SK-N-SH treated with all-trans-retinoic acid at 6 μM for 48 hours (cell line): ENCODE measurements around the gene TARBP1.

ENCODE experiments used
- ATAC-seq: fragments of 200-7000 bp; cut with Tn5 transposase; 3 replicates; pipeline ENCODE4 v1.9.1; 2020; ENCODE audit warnings: mild to moderate bottlenecking, moderate library complexity
- ARNTL ChIP-seq: fragments of 450-650 bp; formaldehyde crosslinking; IDR thresholded peaks from 2 replicates; pipeline ENCODE4 v1.5.0; 2020; ENCODE audit warnings: low read depth, mild to moderate bottlenecking, moderate library complexity, borderline replicate concordance
- CSDC2 ChIP-seq: fragments of 250-450 bp; sonication (Bioruptor Pico); IDR thresholded peaks from 2 replicates; pipeline ENCODE4 v1.5.0; 2020; ENCODE audit warnings: mild to moderate bottlenecking, moderate library complexity
- ESRRG ChIP-seq: fragments of 250-450 bp; sonication (Bioruptor Pico); IDR thresholded peaks from 2 replicates; pipeline ENCODE4 v1.6.1; 2021; ENCODE audit warnings: mild to moderate bottlenecking
- GLIS3 ChIP-seq: fragments of 250-450 bp; sonication (Bioruptor Pico); IDR thresholded peaks from 2 replicates; pipeline ENCODE4 v1.5.0; 2020; ENCODE audit warnings: mild to moderate bottlenecking, moderate library complexity
- OSR1 ChIP-seq: fragments of 250-450 bp; sonication (Bioruptor Pico); IDR thresholded peaks from 2 replicates; pipeline ENCODE4 v1.8.0; 2022; ENCODE audit warnings: moderate library complexity, mild to moderate bottlenecking, inconsistent platforms
- PATZ1 ChIP-seq: fragments of 250-450 bp; sonication (Bioruptor Pico); IDR thresholded peaks from 2 replicates; pipeline ENCODE4 v1.8.0; 2020; ENCODE audit warnings: mild to moderate bottlenecking, moderate library complexity, borderline replicate concordance
- POU6F1 ChIP-seq: fragments of 250-450 bp; sonication (Bioruptor Pico); IDR thresholded peaks from 2 replicates; pipeline ENCODE4 v1.8.0; 2021; ENCODE audit warnings: low read depth, mild to moderate bottlenecking, moderate library complexity, borderline replicate concordance
- PPARA ChIP-seq: fragments of 250-450 bp; sonication (Bioruptor Pico); IDR thresholded peaks from 2 replicates; pipeline ENCODE4 v1.5.0; 2020; ENCODE audit warnings: mild to moderate bottlenecking, borderline replicate concordance
- RARB ChIP-seq: fragments of 250-450 bp; sonication (Bioruptor Pico); IDR thresholded peaks from 2 replicates; pipeline ENCODE4 v1.8.0; 2021; ENCODE audit warnings: mild to moderate bottlenecking, moderate library complexity
- SNAI2 ChIP-seq: fragments of 250-450 bp; sonication (Bioruptor Pico); IDR thresholded peaks from 2 replicates; pipeline ENCODE4 v1.5.0; 2020; ENCODE audit warnings: mild to moderate bottlenecking, moderate library complexity
- TCF4 ChIP-seq: fragments of 250-450 bp; sonication (Bioruptor Pico); IDR thresholded peaks from 2 replicates; pipeline ENCODE4 v1.8.0; 2021; ENCODE audit warnings: mild to moderate bottlenecking, moderate library complexity, borderline replicate concordance
- TOX ChIP-seq: fragments of 250-450 bp; sonication (Bioruptor Pico); IDR thresholded peaks from 2 replicates; pipeline ENCODE4 v1.8.0; 2021; ENCODE audit warnings: mild to moderate bottlenecking, moderate library complexity, borderline replicate concordance
- ZC3H10 ChIP-seq: fragments of 250-450 bp; sonication (Bioruptor Pico); IDR thresholded peaks from 2 replicates; pipeline ENCODE4 v1.5.1; 2021; ENCODE audit warnings: mild to moderate bottlenecking, moderate library complexity
- ZFP3 ChIP-seq: fragments of 250-450 bp; sonication (Bioruptor Pico); IDR thresholded peaks from 2 replicates; pipeline ENCODE4 v1.5.0; 2020; ENCODE audit warnings: mild to moderate bottlenecking, moderate library complexity
- ZFP30 ChIP-seq: fragments of 450-650 bp; formaldehyde crosslinking; IDR thresholded peaks from 2 replicates; pipeline ENCODE4 v1.5.0; 2022; ENCODE audit warnings: mild to moderate bottlenecking, moderate library complexity
- ZNF565 ChIP-seq: fragments of 450-650 bp; formaldehyde crosslinking; conservative IDR thresholded peaks from 2 replicates; pipeline ENCODE4 v1.5.0; 2020; ENCODE audit warnings: low read depth, mild to moderate bottlenecking, moderate library complexity
- ZNF70 ChIP-seq: fragments of 450-650 bp; formaldehyde crosslinking; IDR thresholded peaks from 2 replicates; pipeline ENCODE4 v1.5.0; 2020; ENCODE audit warnings: mild to moderate bottlenecking, moderate library complexity
- ZNF8 ChIP-seq: fragments of 450-650 bp; formaldehyde crosslinking; IDR thresholded peaks from 2 replicates; pipeline ENCODE4 v1.5.0; 2020; ENCODE audit warnings: mild to moderate bottlenecking, moderate library complexity
- TF ChIP-seq, protein P1 (sequence below): fragments of 250-450 bp; sonication (Bioruptor Pico); IDR thresholded peaks from 2 replicates; pipeline ENCODE4 v1.5.0; 2020; ENCODE audit warnings: mild to moderate bottlenecking, moderate library complexity
- TF ChIP-seq, protein P2 (sequence below): fragments of 250-450 bp; sonication (Bioruptor Pico); IDR thresholded peaks from 2 replicates; pipeline ENCODE4 v1.5.1; 2021; ENCODE audit warnings: mild to moderate bottlenecking, moderate library complexity
- TF ChIP-seq, protein P3 (sequence below): fragments of 250-450 bp; sonication (Bioruptor Pico); IDR thresholded peaks from 2 replicates; pipeline ENCODE4 v1.5.1; 2020; ENCODE audit warnings: low read depth, mild to moderate bottlenecking, moderate library complexity

Gene TARBP1

GRCh38 chr1:234473118-234473517, 5.9 kb downstream of the TARBP1 start:
- TF ChIP-seq RARB (no peak), GLIS3 (no peak), PATZ1 (CRISPR knock-in tag) (no peak), ZC3H10 (CRISPR knock-in tag) (no peak), ZNF70 (CRISPR knock-in tag) (no peak), OSR1 (CRISPR knock-in tag) (no peak), SNAI2 (no peak), ARNTL (CRISPR knock-in tag) (no peak), ZFP3 (CRISPR knock-in tag) (no peak), POU6F1 (CRISPR knock-in tag) (no peak), ESRRG (CRISPR knock-in tag) (no peak), ZNF8 (CRISPR knock-in tag) (no peak), ZNF565 (CRISPR knock-in tag) (no peak), TOX (CRISPR knock-in tag) (no peak), PPARA (CRISPR knock-in tag) (no peak), ZFP30 (no peak), CSDC2 (no peak)
- TF ChIP-seq, protein P1, sequence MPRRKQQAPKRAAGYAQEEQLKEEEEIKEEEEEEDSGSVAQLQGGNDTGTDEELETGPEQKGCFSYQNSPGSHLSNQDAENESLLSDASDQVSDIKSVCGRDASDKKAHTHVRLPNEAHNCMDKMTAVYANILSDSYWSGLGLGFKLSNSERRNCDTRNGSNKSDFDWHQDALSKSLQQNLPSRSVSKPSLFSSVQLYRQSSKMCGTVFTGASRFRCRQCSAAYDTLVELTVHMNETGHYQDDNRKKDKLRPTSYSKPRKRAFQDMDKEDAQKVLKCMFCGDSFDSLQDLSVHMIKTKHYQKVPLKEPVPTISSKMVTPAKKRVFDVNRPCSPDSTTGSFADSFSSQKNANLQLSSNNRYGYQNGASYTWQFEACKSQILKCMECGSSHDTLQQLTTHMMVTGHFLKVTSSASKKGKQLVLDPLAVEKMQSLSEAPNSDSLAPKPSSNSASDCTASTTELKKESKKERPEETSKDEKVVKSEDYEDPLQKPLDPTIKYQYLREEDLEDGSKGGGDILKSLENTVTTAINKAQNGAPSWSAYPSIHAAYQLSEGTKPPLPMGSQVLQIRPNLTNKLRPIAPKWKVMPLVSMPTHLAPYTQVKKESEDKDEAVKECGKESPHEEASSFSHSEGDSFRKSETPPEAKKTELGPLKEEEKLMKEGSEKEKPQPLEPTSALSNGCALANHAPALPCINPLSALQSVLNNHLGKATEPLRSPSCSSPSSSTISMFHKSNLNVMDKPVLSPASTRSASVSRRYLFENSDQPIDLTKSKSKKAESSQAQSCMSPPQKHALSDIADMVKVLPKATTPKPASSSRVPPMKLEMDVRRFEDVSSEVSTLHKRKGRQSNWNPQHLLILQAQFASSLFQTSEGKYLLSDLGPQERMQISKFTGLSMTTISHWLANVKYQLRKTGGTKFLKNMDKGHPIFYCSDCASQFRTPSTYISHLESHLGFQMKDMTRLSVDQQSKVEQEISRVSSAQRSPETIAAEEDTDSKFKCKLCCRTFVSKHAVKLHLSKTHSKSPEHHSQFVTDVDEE, result no peak
- TF ChIP-seq, protein P2, sequence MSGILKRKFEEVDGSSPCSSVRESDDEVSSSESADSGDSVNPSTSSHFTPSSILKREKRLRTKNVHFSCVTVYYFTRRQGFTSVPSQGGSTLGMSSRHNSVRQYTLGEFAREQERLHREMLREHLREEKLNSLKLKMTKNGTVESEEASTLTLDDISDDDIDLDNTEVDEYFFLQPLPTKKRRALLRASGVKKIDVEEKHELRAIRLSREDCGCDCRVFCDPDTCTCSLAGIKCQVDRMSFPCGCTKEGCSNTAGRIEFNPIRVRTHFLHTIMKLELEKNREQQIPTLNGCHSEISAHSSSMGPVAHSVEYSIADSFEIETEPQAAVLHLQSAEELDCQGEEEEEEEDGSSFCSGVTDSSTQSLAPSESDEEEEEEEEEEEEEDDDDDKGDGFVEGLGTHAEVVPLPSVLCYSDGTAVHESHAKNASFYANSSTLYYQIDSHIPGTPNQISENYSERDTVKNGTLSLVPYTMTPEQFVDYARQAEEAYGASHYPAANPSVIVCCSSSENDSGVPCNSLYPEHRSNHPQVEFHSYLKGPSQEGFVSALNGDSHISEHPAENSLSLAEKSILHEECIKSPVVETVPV (CRISPR knock-in tag), result no peak
- TF ChIP-seq, protein P3, sequence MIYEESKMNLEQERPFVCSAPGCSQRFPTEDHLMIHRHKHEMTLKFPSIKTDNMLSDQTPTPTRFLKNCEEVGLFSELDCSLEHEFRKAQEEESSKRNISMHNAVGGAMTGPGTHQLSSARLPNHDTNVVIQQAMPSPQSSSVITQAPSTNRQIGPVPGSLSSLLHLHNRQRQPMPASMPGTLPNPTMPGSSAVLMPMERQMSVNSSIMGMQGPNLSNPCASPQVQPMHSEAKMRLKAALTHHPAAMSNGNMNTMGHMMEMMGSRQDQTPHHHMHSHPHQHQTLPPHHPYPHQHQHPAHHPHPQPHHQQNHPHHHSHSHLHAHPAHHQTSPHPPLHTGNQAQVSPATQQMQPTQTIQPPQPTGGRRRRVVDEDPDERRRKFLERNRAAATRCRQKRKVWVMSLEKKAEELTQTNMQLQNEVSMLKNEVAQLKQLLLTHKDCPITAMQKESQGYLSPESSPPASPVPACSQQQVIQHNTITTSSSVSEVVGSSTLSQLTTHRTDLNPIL (CRISPR knock-in tag), result no peak
- peak; percentile 43 for ATAC-seq

GRCh38 chr1:234469376-234469775, 9.6 kb downstream of the TARBP1 start:
- ATAC-seq, result no peak
- TF ChIP-seq POU6F1 (CRISPR knock-in tag), result no peak
- no peak for TF ChIP-seq ZNF8 (CRISPR knock-in tag)
- TF ChIP-seq OSR1 (CRISPR knock-in tag), result no peak
- no peak for TF ChIP-seq PPARA (CRISPR knock-in tag)
- TF ChIP-seq, protein P1, result no peak
- no peak for TF ChIP-seq GLIS3
- TF ChIP-seq TCF4 (CRISPR knock-in tag), result no peak
- TF ChIP-seq RARB, result no peak
- no peak for TF ChIP-seq PATZ1 (CRISPR knock-in tag)
- TF ChIP-seq ARNTL (CRISPR knock-in tag), result no peak
- TF ChIP-seq, protein P2 (CRISPR knock-in tag), result no peak
- no peak for TF ChIP-seq ZNF565 (CRISPR knock-in tag)
- no peak for TF ChIP-seq ZNF70 (CRISPR knock-in tag)
